Psoas muscle (tissue), 8 donors: Measurements from ENCODE around the gene PHF23. TPM values are rescaled to one million over a fixed set of nuclear protein-coding genes. Genes with fewer than 3 reads are reported as not detected.

ENCODE experiments used
- ATAC-seq, 4 donors: fragments of 200-7000 bp; cut with Tn5 transposase; one replicate each; pipeline ENCODE4 v1.9.1; 2020; ENCODE audit warnings: moderate library complexity in 3 of 4, mild to moderate bottlenecking in 2 of 4
- DNase-seq, 2 donors: peaks; one replicate each; pipeline ENCODE4 v3.0.0-alpha.2; 2020
- H3K27ac ChIP-seq: fragments of 200-600 bp; one replicate; pipeline ENCODE4 v1.8.0; 2022
- H3K27me3 ChIP-seq, 3 donors: fragments of 200-600 bp in 1 of 3; one replicate each; pipeline versions ENCODE4 v1.6.1 to v1.8.0; 2013 to 2022; ENCODE audit warnings: low read length in 2 of 3, mild to moderate bottlenecking in 2 of 3, moderate library complexity in 1 of 3; ENCODE audit not compliant: insufficient read depth in 3 of 3
- H3K36me3 ChIP-seq, 2 donors: fragments of 200-600 bp in 1 of 2; one replicate each; pipeline versions ENCODE4 v1.6.1 to v1.8.0; 2013 to 2022; ENCODE audit warnings: low read depth in 1 of 2, mild to moderate bottlenecking in 1 of 2, moderate library complexity in 1 of 2; ENCODE audit not compliant: insufficient read depth in 1 of 2
- H3K4me1 ChIP-seq: fragments of 200-600 bp; one replicate; pipeline ENCODE4 v1.8.0; 2022
- H3K4me3 ChIP-seq: fragments of 200-600 bp; one replicate; pipeline ENCODE4 v1.8.0; 2022; ENCODE audit warnings: mild to moderate bottlenecking
- H3K9me3 ChIP-seq: fragments of 200-600 bp; one replicate; pipeline ENCODE4 v1.8.0; 2022
- CTCF ChIP-seq: fragments of 200-600 bp; IDR thresholded peaks from one replicate; pipeline ENCODE4 v1.8.0; 2022; ENCODE audit warnings: antibody characterized with exemption
- WGBS, 3 donors: extraction: QIAGEN DNeasy Blood & Tissue Kit; methylation state at CpG; one replicate each; pipeline versions ENCODE4 v1.1.6 to v1.1.7; 2013; 5-methylcytosine and 5-hydroxymethylcytosine counted together
- intact Hi-C, 2 donors: fragments of 100-400 bp; cut with DNase I; formaldehyde crosslinking; loops; one replicate each; pipeline versions ENCODE4 v1.11.0 to v1.14.2; 2022
- polyA plus RNA-seq, 3 donors: library from polyadenylated mRNA; stranded (reverse); fragments of 200-250 nt; gene quantifications; one replicate each; pipeline ENCODE4 v1.2.3, GENCODE V29; 2013
- total RNA-seq, 4 donors: library from RNA; stranded (reverse); fragmentation: NEBNext Ultra II Directional in 2 of 4; extraction: Animal tissue kit (Norgen Biotek cat#: 25700) in 2 of 4; gene quantifications; one replicate each; pipeline versions ENCODE4 v1.2.1 to v1.2.4, GENCODE V29; 2021 to 2023
- donor health status: healthy with polysubstance abuse.
- donor health status: DM: no; HTN: no; CAD: no; lungs with moderate emphysema.
- donor health status: Bipolar disorder and iron deficiency.
- donor health status: healthy.
- donor health status: DM: yes; HTN: yes; CAD: no.
- donor health status: DM: no; HTN: no; CAD: no.
- donor health status: DM: no; HTN: no; CAD: no.
- donor health status: DM: yes; HTN: yes; CAD: no.

Gene PHF23
- total and polyA plus RNA-seq, 7 donors, result 20.9 to 43.3 (median 28.2) TPM

GRCh38 chr17:7243453-7243729 is 4.1 kb upstream of the PHF23 start:
- ATAC-seq, result no peak
- no peak for DNase-seq
- peak overlapping the region; percentile 96 for H3K4me3 ChIP-seq
- intact Hi-C loops, result loop anchor here (2.0 to 10.0 kb wide), 3 partner anchors 37 to 901 kb away; partner anchors contain the start of genes SENP3 (in 1 of the 2) and SLC2A4 (in 1 of the 2)
- no peak for TF ChIP-seq CTCF
- 23 to 24% (median 24%) methylated on average over 2 of the region's 2 CpGs for WGBS, 3 donors
- no peaks in the 10 kb centered on the region for H3K27me3 ChIP-seq
- peaks cover 7 to 55% of the 10 kb centered on the region in 2 donors for H3K36me3 ChIP-seq
- H3K4me1 ChIP-seq, result peaks cover 35% of the 10 kb centered on the region
- H3K27ac ChIP-seq, result peak overlapping the region; percentile 87
- no peaks in the 10 kb centered on the region for H3K9me3 ChIP-seq

- intact Hi-C loops, result loop anchor here (2.0 to 10.0 kb wide), 3 partner anchors 38 to 902 kb away; partner anchors contain the start of genes SENP3 (in 1 of the 2) and SLC2A4 (in 1 of the 2)
- no peaks in the 10 kb centered on the region for H3K9me3 ChIP-seq
- 0 to 1% (median 1%) methylated on average over 38 to 49 of the region's 49 CpGs for WGBS, 3 donors
- H3K4me3 ChIP-seq, result peak overlapping the region; percentile 96
- no peaks in the 10 kb centered on the region for H3K27me3 ChIP-seq
- DNase-seq (peak; percentile 97 to 98), ATAC-seq (peak; percentile 65 to 75 (median 66))
- peak overlapping the region; percentile 87 for H3K27ac ChIP-seq
- peaks cover 30% of the 10 kb centered on the region for H3K4me1 ChIP-seq
- peak; percentile 12 for TF ChIP-seq CTCF
- H3K36me3 ChIP-seq, result peaks cover 7 to 55% of the 10 kb centered on the region in 2 donors
These were observed 3.6 kb upstream of the PHF23 start for GRCh38 chr17:7242717-7243452.

- Histone ChIP-seq H3K27me3 (no peaks in the 10 kb centered on the region), H3K4me1 (peaks cover 23% of the 10 kb centered on the region), H3K36me3 (peaks cover 7 to 53% of the 10 kb centered on the region in 2 donors), H3K4me3 (peak within 1 kb of the TSS; percentile 96), H3K27ac (peak within 1 kb of the TSS; percentile 87), H3K9me3 (no peaks in the 10 kb centered on the region)
- no peak for TF ChIP-seq CTCF
- peak; percentile 40 to 64 (median 48) for ATAC-seq
- intact Hi-C loops, result loop anchor here (2.0 to 10.0 kb wide), 3 partner anchors 39 to 903 kb away; partner anchors contain the start of genes SENP3 (in 1 of the 2) and SLC2A4 (in 1 of the 2)
- WGBS, 3 donors, result 0 to 1% (median 0%) methylated on average over 62 of the region's 62 CpGs
- DNase-seq, result peak; percentile 94 to 97
These were observed 2.8 kb upstream of the PHF23 start, which contains the start of gene GABARAP for GRCh38 chr17:7241783-7242716. Gene GABARAP, minus strand, starts transcription at chr17:7242449. Its CDS starts 119 bp downstream, at chr17:7242330.

- no peak for ATAC-seq
- Histone ChIP-seq H3K4me3 (peak overlapping the region; percentile 96), H3K4me1 (peaks cover 23% of the 10 kb centered on the region), H3K36me3 (peaks cover 7 to 50% of the 10 kb centered on the region in 2 donors), H3K27me3 (no peaks in the 10 kb centered on the region), H3K27ac (peak overlapping the region; percentile 87), H3K9me3 (no peaks in the 10 kb centered on the region)
- WGBS, 3 donors, result 19 to 31% (median 25%) methylated on average over 9 of the region's 9 CpGs
- intact Hi-C loops, result loop anchor here (10.0 kb wide), 2 partner anchors 324 to 904 kb away; partner anchors contain the start of gene SENP3 (in 1 of the 2)
- no peak for TF ChIP-seq CTCF
- DNase-seq, result no peak
These were observed 2.0 kb upstream of the PHF23 start for GRCh38 chr17:7241090-7241733.
